Esophagus (tissue), 2 donors: ENCODE data around the gene PYY. TPM values are rescaled to one million over a fixed set of nuclear protein-coding genes. Genes with fewer than 3 reads are reported as not detected.

Experiments
- H3K27ac ChIP-seq, 2 donors: one replicate each; pipeline ENCODE4 v1.5.1; 2013; ENCODE audit warnings: low read depth in 2 of 2, mild to moderate bottlenecking in 2 of 2, inconsistent platforms in 1 of 2, low read length in 1 of 2, moderate library complexity in 1 of 2
- H3K27me3 ChIP-seq, 2 donors: one replicate each; pipeline ENCODE4 v1.6.1; 2013; ENCODE audit warnings: low read length in 2 of 2, control low read depth in 1 of 2, mild to moderate bottlenecking in 1 of 2; ENCODE audit not compliant: insufficient read depth in 2 of 2, control insufficient read depth in 1 of 2
- H3K36me3 ChIP-seq, 2 donors: one replicate each; pipeline ENCODE4 v1.6.1; 2013; ENCODE audit warnings: low read length in 1 of 2; ENCODE audit not compliant: control insufficient read depth in 2 of 2, insufficient read depth in 2 of 2
- H3K4me1 ChIP-seq, 2 donors: one replicate each; pipeline ENCODE4 v1.6.1; 2013; ENCODE audit warnings: low read length in 1 of 2; ENCODE audit not compliant: control insufficient read depth in 2 of 2, insufficient read depth in 2 of 2
- H3K4me3 ChIP-seq, 2 donors: one replicate each; pipeline ENCODE4 v1.5.1; 2013; ENCODE audit warnings: low read length in 2 of 2, mild to moderate bottlenecking in 2 of 2, low read depth in 1 of 2, moderate library complexity in 1 of 2
- H3K9me3 ChIP-seq, 2 donors: one replicate each; pipeline ENCODE4 v1.6.1; 2013; ENCODE audit warnings: mild to moderate bottlenecking in 2 of 2, low read depth in 1 of 2, low read length in 1 of 2, moderate library complexity in 1 of 2; ENCODE audit not compliant: control insufficient read depth in 2 of 2, insufficient read depth in 1 of 2
- WGBS, 2 donors: extraction: QIAGEN DNeasy Blood & Tissue Kit; methylation state at CpG; one replicate each; pipeline ENCODE4 v1.1.7; 2013; 5-methylcytosine and 5-hydroxymethylcytosine counted together
- polyA plus RNA-seq, 2 donors: library from polyadenylated mRNA; stranded (reverse); fragments of 200-250 nt; gene quantifications; one replicate each; pipeline ENCODE4 v1.2.3, GENCODE V29; 2013
- donor health status: healthy with polysubstance abuse.
- donor health status: Bipolar disorder and iron deficiency.

PYY gene
- polyA plus RNA-seq, 2 donors: not detected

GRCh38 chr17:43905400-43905984, 48.2 kb downstream of the PYY start:
- no peaks in the 10 kb centered on the region for H3K9me3 ChIP-seq
- no peaks in the 10 kb centered on the region for H3K36me3 ChIP-seq
- no peaks in the 10 kb centered on the region for H3K27me3 ChIP-seq
- WGBS, 2 donors: 32 to 34% methylated on average over 3 of the region's 3 CpGs
- no peak overlapping the region for H3K4me3 ChIP-seq
- H3K4me1 ChIP-seq: peaks cover 5 to 13% of the 10 kb centered on the region in 2 donors
- no peak overlapping the region for H3K27ac ChIP-seq

Other genes starting within 250 kb of the PYY start
- gene SOST, start 195.1 kb downstream of the PYY start, polyA plus RNA-seq: not detected
- 10 to 100 TPM; 29.4 to 56.8 TPM for gene DUSP3, start 175.0 kb downstream of the PYY start, polyA plus RNA-seq
- gene CFAP97D1, start 173.5 kb downstream of the PYY start, polyA plus RNA-seq: under 1 TPM in 1 of 2 donors, not detected in 1; 0.01 TPM
- gene MPP3, start 120.8 kb downstream of the PYY start, polyA plus RNA-seq: 1 to 10 TPM; 5.6 to 9.6 TPM
- under 1 TPM; 0.47 to 0.48 TPM for gene CD300LG, start 106.8 kb downstream of the PYY start, polyA plus RNA-seq
- gene MPP2, start 46.4 kb downstream of the PYY start, polyA plus RNA-seq: under 1 TPM; 0.39 to 0.72 TPM
- gene PPY, start 11.5 kb downstream of the PYY start, polyA plus RNA-seq: not detected
- gene NAGS, start 50.7 kb upstream of the PYY start, polyA plus RNA-seq: 1 to 10 TPM in 1 of 2 donors, under 1 TPM in 1; 0.67 to 1.9 TPM
- 10 to 100 TPM; 12.9 to 26.5 TPM for gene TMEM101, start 61.0 kb upstream of the PYY start, polyA plus RNA-seq
- 10 to 100 TPM; 25.4 to 46.9 TPM for gene LSM12, start 112.7 kb upstream of the PYY start, polyA plus RNA-seq
- gene G6PC3, start 116.8 kb upstream of the PYY start, polyA plus RNA-seq: 10 to 100 TPM; 36.3 to 43.5 TPM
- gene HDAC5, start 169.7 kb upstream of the PYY start, polyA plus RNA-seq: 10 to 100 TPM; 45.7 to 54.7 TPM
- gene HROB, start 188.0 kb upstream of the PYY start, polyA plus RNA-seq: 1 to 10 TPM; 1.7 to 2.5 TPM
- gene ASB16, start 216.8 kb upstream of the PYY start, polyA plus RNA-seq: under 1 TPM; 0.18 to 0.19 TPM
- gene TMUB2, start 233.0 kb upstream of the PYY start, polyA plus RNA-seq: 10 to 100 TPM; 25.2 to 37.5 TPM
- 10 to 100 TPM; 32.9 to 44.3 TPM for gene ATXN7L3, start 245.9 kb upstream of the PYY start, polyA plus RNA-seq